Caco-2 (cell line): ENCODE measurements around the gene SPATA22. TPM values are rescaled to one million over a fixed set of nuclear protein-coding genes. Genes with fewer than 3 reads are reported as not detected.

Experiments
- BruUV-seq: library from RNA; stranded (reverse); fragments of 400-500 nt; replicated peaks from 2 replicates; lab custom pipeline; 2021; lab: Mats Ljungman, UMichigan
- CTCF ChIA-PET: fragments of 300-600 bp; sonication (Branson Sonifier 250); formaldehyde crosslinking; loops from one replicate; lab custom pipeline; 2022; ENCODE audit warnings: antibody characterized with exemption; lab: Charles Lee
- POLR2A ChIA-PET: fragments of 300-600 bp; sonication (Branson Sonifier 250); formaldehyde crosslinking; loops from one replicate; lab custom pipeline; 2022; ENCODE audit warnings: antibody characterized with exemption; lab: Charles Lee
- DNase-seq, 2 experiments: peaks; one replicate each; pipeline versions ENCODE4 v3.0.0 to v3.0.0-alpha.2; 2020 to 2022
- H3K27me3 ChIP-seq: replicated peaks from 2 replicates; pipeline ENCODE4 v1.6.0; 2011; ENCODE audit warnings: low read length; ENCODE audit not compliant: control insufficient read depth, insufficient read depth
- H3K36me3 ChIP-seq: 2 replicates; pipeline ENCODE4 v1.5.1; 2011; ENCODE audit warnings: low read length; ENCODE audit not compliant: control insufficient read depth, insufficient read depth
- H3K4me1 ChIP-seq: fragments of 250-450 bp; sonication (Bioruptor Pico); 2 replicates; pipeline ENCODE4 v1.5.1; 2020; ENCODE audit warnings: mild to moderate bottlenecking
- H3K4me3 ChIP-seq: 2 replicates; pipeline ENCODE4 v1.5.1; 2011; ENCODE audit warnings: low read depth, mild to moderate bottlenecking, control low read depth, low read length
- H3K9me3 ChIP-seq: fragments of 250-450 bp; sonication (Bioruptor Pico); 2 replicates; pipeline ENCODE4 v1.5.1; 2020; ENCODE audit warnings: mild to moderate bottlenecking, moderate library complexity
- H3K27ac Mint-ChIP-seq: one replicate; pipeline ENCODE4 v1.8.0; 2022; ENCODE audit warnings: mixed read lengths; ENCODE audit not compliant: unreplicated experiment
- H3K27me3 Mint-ChIP-seq: one replicate; pipeline ENCODE4 v1.8.0; 2022; ENCODE audit warnings: mixed read lengths; ENCODE audit not compliant: insufficient read depth, unreplicated experiment
- H3K36me3 Mint-ChIP-seq: one replicate; pipeline ENCODE4 v1.8.0; 2022; ENCODE audit warnings: mild to moderate bottlenecking, mixed read lengths; ENCODE audit not compliant: insufficient read depth, unreplicated experiment
- H3K4me1 Mint-ChIP-seq: one replicate; pipeline ENCODE4 v1.8.0; 2022; ENCODE audit warnings: low read depth, mixed read lengths; ENCODE audit not compliant: unreplicated experiment
- H3K4me3 Mint-ChIP-seq: one replicate; pipeline ENCODE4 v1.8.0; 2022; ENCODE audit warnings: mild to moderate bottlenecking, moderate library complexity, mixed read lengths; ENCODE audit not compliant: unreplicated experiment
- H3K9me3 Mint-ChIP-seq: one replicate; pipeline ENCODE4 v1.8.0; 2022; ENCODE audit warnings: mixed read lengths; ENCODE audit not compliant: unreplicated experiment
- intact Hi-C: fragments of 100-400 bp; cut with micrococcal nuclease; formaldehyde crosslinking; loops from one replicate; pipeline ENCODE4 v1.10.0; 2022; ENCODE audit not compliant: unreplicated experiment
- total RNA-seq: library from RNA; stranded (reverse); gene quantifications from 2 replicates; pipeline ENCODE4 v1.2.3, GENCODE V29; 2022
- TF ChIP-seq, protein P1 (sequence below), 2 experiments: fragments of 200-600 bp in 1 of 2; IDR thresholded peaks; 1 replicate in 1 of 2; 2 replicates in 1 of 2; pipeline versions ENCODE4 v1.5.1 to v1.8.0; 2011 to 2022; ENCODE audit warnings: antibody characterized with exemption in 1 of 2, control low read depth in 1 of 2, inconsistent platforms in 1 of 2, low read depth in 1 of 2, low read length in 1 of 2, mild to moderate bottlenecking in 1 of 2, moderate library complexity in 1 of 2; ENCODE audit not compliant: insufficient read depth in 1 of 2, severe bottlenecking in 1 of 2, unreplicated experiment in 1 of 2

SPATA22 gene
- total RNA-seq, 1 experiment from 2014 or later, result not detected

GRCh38 chr17:3506054-3506453 is 34.4 kb upstream of the SPATA22 start:
- TF ChIP-seq, protein P1, sequence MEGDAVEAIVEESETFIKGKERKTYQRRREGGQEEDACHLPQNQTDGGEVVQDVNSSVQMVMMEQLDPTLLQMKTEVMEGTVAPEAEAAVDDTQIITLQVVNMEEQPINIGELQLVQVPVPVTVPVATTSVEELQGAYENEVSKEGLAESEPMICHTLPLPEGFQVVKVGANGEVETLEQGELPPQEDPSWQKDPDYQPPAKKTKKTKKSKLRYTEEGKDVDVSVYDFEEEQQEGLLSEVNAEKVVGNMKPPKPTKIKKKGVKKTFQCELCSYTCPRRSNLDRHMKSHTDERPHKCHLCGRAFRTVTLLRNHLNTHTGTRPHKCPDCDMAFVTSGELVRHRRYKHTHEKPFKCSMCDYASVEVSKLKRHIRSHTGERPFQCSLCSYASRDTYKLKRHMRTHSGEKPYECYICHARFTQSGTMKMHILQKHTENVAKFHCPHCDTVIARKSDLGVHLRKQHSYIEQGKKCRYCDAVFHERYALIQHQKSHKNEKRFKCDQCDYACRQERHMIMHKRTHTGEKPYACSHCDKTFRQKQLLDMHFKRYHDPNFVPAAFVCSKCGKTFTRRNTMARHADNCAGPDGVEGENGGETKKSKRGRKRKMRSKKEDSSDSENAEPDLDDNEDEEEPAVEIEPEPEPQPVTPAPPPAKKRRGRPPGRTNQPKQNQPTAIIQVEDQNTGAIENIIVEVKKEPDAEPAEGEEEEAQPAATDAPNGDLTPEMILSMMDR (IDR thresholded peaks at IDR 0.05; ENCODE audit: insufficient read depth in 1 of 2, low read depth in 1 of 2, low read length in 1 of 2, severe bottlenecking in 1 of 2, unreplicated experiment in 1 of 2), result no peak
- ChIA-PET CTCF (no interaction called here), POLR2A (no interaction called here)
- no peak overlapping the region for H3K4me3 ChIP-seq
- H3K27me3 ChIP-seq, result no peaks in the 10 kb centered on the region
- H3K9me3 ChIP-seq, result no peaks in the 10 kb centered on the region
- H3K4me1 ChIP-seq, result no peaks in the 10 kb centered on the region
- intact Hi-C loops, result no loop called here
- Mint-ChIP-seq H3K4me1 (no peaks in the 10 kb centered on the region), H3K36me3 (no peaks in the 10 kb centered on the region), H3K27ac (no peak overlapping the region), H3K27me3 (no peaks in the 10 kb centered on the region), H3K4me3 (no peak overlapping the region), H3K9me3 (peaks cover 5% of the 10 kb centered on the region)
- H3K36me3 ChIP-seq, result no peaks in the 10 kb centered on the region
- no TSS peak for BruUV-seq
- no peak for DNase-seq

DNA sequence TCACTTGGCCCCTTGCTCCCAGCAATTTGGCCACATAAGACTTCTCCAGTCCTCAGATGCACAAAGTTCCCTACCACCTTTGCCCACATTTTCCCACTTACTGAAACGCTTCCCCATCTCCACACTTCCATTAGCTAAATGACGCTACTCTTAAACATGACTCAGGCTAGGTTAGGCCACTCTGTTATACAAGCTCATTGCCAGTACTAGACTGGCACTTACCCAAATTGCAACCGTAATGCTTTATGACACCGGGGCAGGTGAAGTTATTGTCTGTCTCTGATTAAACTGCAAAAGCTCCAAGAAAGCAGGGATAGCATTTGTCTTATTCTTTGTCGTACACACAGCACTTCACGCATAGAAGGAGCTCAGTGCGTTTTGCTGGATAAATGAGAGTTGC is 33.4 kb upstream of the SPATA22 start:
- no peak for DNase-seq
- H3K9me3 ChIP-seq, result no peaks in the 10 kb centered on the region
- H3K36me3 Mint-ChIP-seq, result no peaks in the 10 kb centered on the region
- peaks cover 11% of the 10 kb centered on the region for H3K9me3 Mint-ChIP-seq
- ChIA-PET CTCF (no interaction called here), POLR2A (no interaction called here)
- BruUV-seq, result no TSS peak
- H3K4me3 Mint-ChIP-seq, result no peak overlapping the region
- no peaks in the 10 kb centered on the region for H3K4me1 Mint-ChIP-seq
- no peak overlapping the region for H3K27ac Mint-ChIP-seq
- intact Hi-C loops, result no loop called here
- TF ChIP-seq, protein P1 (IDR thresholded peaks at IDR 0.05; ENCODE audit: insufficient read depth in 1 of 2, low read depth in 1 of 2, low read length in 1 of 2, severe bottlenecking in 1 of 2, unreplicated experiment in 1 of 2), result no peak
- no peaks in the 10 kb centered on the region for H3K27me3 Mint-ChIP-seq
- H3K27me3 ChIP-seq, result no peaks in the 10 kb centered on the region
- no peaks in the 10 kb centered on the region for H3K4me1 ChIP-seq
- no peaks in the 10 kb centered on the region for H3K36me3 ChIP-seq
- H3K4me3 ChIP-seq, result no peak overlapping the region

DNA sequence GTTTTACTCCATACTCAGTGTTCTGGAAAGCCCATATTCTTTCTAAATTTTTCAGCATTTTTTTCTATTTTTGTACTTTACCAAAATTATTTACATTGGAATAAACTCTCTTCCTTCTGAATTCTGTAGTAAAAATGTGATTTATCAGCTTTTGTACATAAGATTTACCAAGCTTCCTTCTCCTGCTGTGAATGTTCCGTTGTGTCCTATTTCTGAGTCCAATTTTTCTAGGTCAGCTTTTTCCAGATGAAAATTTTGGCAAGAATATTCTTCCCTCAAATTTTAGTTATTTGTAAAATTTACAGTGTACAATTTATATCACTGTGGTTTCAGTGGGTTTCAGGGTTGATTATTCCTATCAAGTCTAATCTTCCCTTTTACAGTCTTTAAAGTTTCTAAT is 31.7 kb upstream of the SPATA22 start:
- peaks cover 11% of the 10 kb centered on the region for H3K9me3 Mint-ChIP-seq
- no peak overlapping the region for H3K27ac Mint-ChIP-seq
- no peaks in the 10 kb centered on the region for H3K36me3 Mint-ChIP-seq
- H3K27me3 Mint-ChIP-seq, result no peaks in the 10 kb centered on the region
- no peaks in the 10 kb centered on the region for H3K9me3 ChIP-seq
- H3K4me1 Mint-ChIP-seq, result no peaks in the 10 kb centered on the region
- intact Hi-C loops, result no loop called here
- CTCF ChIA-PET, result no interaction called here
- H3K4me3 Mint-ChIP-seq, result no peak overlapping the region
- DNase-seq, result no peak
- POLR2A ChIA-PET, result no interaction called here
- H3K4me3 ChIP-seq, result no peak overlapping the region
- no peaks in the 10 kb centered on the region for H3K4me1 ChIP-seq
- no peaks in the 10 kb centered on the region for H3K36me3 ChIP-seq
- no peaks in the 10 kb centered on the region for H3K27me3 ChIP-seq
- BruUV-seq, result no TSS peak
- TF ChIP-seq, protein P1 (IDR thresholded peaks at IDR 0.05; ENCODE audit: insufficient read depth in 1 of 2, low read depth in 1 of 2, low read length in 1 of 2, severe bottlenecking in 1 of 2, unreplicated experiment in 1 of 2), result no peak
